Chondrocyte (in vitro differentiated cells): ENCODE results near the gene GAPVD1. TPM values are rescaled to one million over a fixed set of nuclear protein-coding genes. Genes with fewer than 3 reads are reported as not detected.

ENCODE experiments used
- DNase-seq: peaks from one replicate; pipeline ENCODE4 v3.0.0; 2021; ENCODE audit warnings: mixed read lengths, low spot score
- H3K27ac Mint-ChIP-seq: one replicate; pipeline ENCODE4 v1.8.0; 2021; ENCODE audit warnings: mild to moderate bottlenecking, moderate library complexity, mixed read lengths; ENCODE audit not compliant: unreplicated experiment
- H3K27me3 Mint-ChIP-seq: 2 replicates; pipeline ENCODE4 v1.8.0; 2021; ENCODE audit warnings: low read depth, mixed read lengths
- H3K36me3 Mint-ChIP-seq: 2 replicates; pipeline ENCODE4 v1.8.0; 2021; ENCODE audit warnings: low read depth, mixed read lengths
- H3K4me1 Mint-ChIP-seq: 2 replicates; pipeline ENCODE4 v1.8.0; 2021; ENCODE audit warnings: low read depth, mild to moderate bottlenecking, mixed read lengths
- H3K4me3 Mint-ChIP-seq: one replicate; pipeline ENCODE4 v1.8.0; 2021; ENCODE audit warnings: mild to moderate bottlenecking, moderate library complexity, mixed read lengths; ENCODE audit not compliant: unreplicated experiment
- H3K9me3 Mint-ChIP-seq: 2 replicates; pipeline ENCODE4 v1.8.0; 2021; ENCODE audit warnings: low read depth, mixed read lengths
- total RNA-seq: library from RNA; stranded (reverse); gene quantifications from 3 replicates; pipeline ENCODE4 v1.2.1, GENCODE V29; 2021
- TF ChIP-seq, protein P1 (sequence below): fragments of 200-600 bp; sonication (generic); IDR thresholded peaks from 2 replicates; pipeline ENCODE4 v1.5.0; 2021; ENCODE audit warnings: antibody characterized with exemption, mild to moderate bottlenecking, moderate library complexity

The GAPVD1 gene
- total RNA-seq, 1 donor from 2014 or later: 46.2 TPM

- H3K4me1 Mint-ChIP-seq: peaks cover 50% of the 10 kb centered on the region
- H3K27me3 Mint-ChIP-seq: no peaks in the 10 kb centered on the region
- no peaks in the 10 kb centered on the region for H3K9me3 Mint-ChIP-seq
- TF ChIP-seq, protein P1, sequence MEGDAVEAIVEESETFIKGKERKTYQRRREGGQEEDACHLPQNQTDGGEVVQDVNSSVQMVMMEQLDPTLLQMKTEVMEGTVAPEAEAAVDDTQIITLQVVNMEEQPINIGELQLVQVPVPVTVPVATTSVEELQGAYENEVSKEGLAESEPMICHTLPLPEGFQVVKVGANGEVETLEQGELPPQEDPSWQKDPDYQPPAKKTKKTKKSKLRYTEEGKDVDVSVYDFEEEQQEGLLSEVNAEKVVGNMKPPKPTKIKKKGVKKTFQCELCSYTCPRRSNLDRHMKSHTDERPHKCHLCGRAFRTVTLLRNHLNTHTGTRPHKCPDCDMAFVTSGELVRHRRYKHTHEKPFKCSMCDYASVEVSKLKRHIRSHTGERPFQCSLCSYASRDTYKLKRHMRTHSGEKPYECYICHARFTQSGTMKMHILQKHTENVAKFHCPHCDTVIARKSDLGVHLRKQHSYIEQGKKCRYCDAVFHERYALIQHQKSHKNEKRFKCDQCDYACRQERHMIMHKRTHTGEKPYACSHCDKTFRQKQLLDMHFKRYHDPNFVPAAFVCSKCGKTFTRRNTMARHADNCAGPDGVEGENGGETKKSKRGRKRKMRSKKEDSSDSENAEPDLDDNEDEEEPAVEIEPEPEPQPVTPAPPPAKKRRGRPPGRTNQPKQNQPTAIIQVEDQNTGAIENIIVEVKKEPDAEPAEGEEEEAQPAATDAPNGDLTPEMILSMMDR: no peak
- H3K27ac Mint-ChIP-seq: peak overlapping the region; percentile 91
- H3K36me3 Mint-ChIP-seq: peaks cover 5% of the 10 kb centered on the region
- peak overlapping the region; percentile 19 for H3K4me3 Mint-ChIP-seq
- no peak for DNase-seq
These were observed 6.9 kb downstream of the GAPVD1 start for GRCh38 chr9:125268394-125269013.

DNA sequence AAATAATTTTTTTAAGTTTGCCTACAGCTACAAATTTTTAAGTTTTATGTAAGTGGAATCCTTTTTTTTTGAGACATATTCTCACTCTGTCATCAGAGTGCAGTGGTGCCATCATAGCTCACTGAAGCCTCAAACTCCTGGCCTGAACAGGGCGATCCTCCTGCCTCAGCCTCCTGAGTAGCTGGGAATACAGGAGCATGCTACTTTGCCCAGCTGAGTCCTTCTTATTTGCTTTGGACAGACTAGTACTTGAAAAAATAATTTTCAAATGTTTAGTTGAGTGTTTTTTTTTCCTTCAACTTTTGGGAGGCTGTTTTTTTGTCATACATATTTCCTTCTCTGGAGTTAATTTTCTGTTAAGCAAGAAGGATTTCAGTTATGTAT is 7.4 kb downstream of the GAPVD1 start:
- H3K27ac Mint-ChIP-seq: peak overlapping the region; percentile 89
- H3K4me1 Mint-ChIP-seq: peaks cover 48% of the 10 kb centered on the region
- DNase-seq: no peak
- no peaks in the 10 kb centered on the region for H3K27me3 Mint-ChIP-seq
- peaks cover 3% of the 10 kb centered on the region for H3K36me3 Mint-ChIP-seq
- TF ChIP-seq, protein P1: no peak
- peak overlapping the region; percentile 6 for H3K4me3 Mint-ChIP-seq
- no peaks in the 10 kb centered on the region for H3K9me3 Mint-ChIP-seq

- no peaks in the 10 kb centered on the region for H3K36me3 Mint-ChIP-seq
- no peak overlapping the region for H3K4me3 Mint-ChIP-seq
- H3K27ac Mint-ChIP-seq: peak overlapping the region; percentile 23
- no peaks in the 10 kb centered on the region for H3K27me3 Mint-ChIP-seq
- DNase-seq: no peak
- TF ChIP-seq, protein P1: no peak
- H3K9me3 Mint-ChIP-seq: no peaks in the 10 kb centered on the region
- peaks cover 43% of the 10 kb centered on the region for H3K4me1 Mint-ChIP-seq
These were observed 9.5 kb downstream of the GAPVD1 start for GRCh38 chr9:125271081-125271480.

- Mint-ChIP-seq H3K4me3 (no peak overlapping the region), H3K4me1 (peaks cover 56% of the 10 kb centered on the region), H3K36me3 (no peaks in the 10 kb centered on the region), H3K27me3 (no peaks in the 10 kb centered on the region), H3K27ac (peak overlapping the region; percentile 66), H3K9me3 (no peaks in the 10 kb centered on the region)
- no peak for DNase-seq
- TF ChIP-seq, protein P1: no peak
These were observed 11.1 kb downstream of the GAPVD1 start for GRCh38 chr9:125272697-125273096.

DNA sequence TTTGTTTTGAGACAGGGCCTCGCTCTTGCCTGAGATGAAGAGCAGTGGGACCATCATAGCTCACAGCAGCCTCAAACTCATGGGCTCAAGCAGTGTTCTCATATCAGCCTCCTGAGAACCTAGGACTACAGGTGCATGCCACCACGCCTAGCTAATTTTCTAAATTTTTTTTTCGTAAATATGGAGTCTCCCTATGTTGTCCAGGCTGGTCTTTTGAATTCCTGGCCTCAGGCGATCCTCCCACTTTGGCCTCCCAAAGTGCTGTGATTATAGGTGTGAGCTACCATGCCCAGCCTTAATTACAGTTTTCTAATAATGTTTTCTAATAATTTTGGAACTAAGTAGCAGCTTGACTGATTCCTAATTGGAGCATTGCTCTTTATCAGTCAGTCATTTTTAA is 15.1 kb downstream of the GAPVD1 start:
- H3K4me1 Mint-ChIP-seq: peaks cover 37% of the 10 kb centered on the region
- no peak overlapping the region for H3K27ac Mint-ChIP-seq
- no peaks in the 10 kb centered on the region for H3K36me3 Mint-ChIP-seq
- no peaks in the 10 kb centered on the region for H3K9me3 Mint-ChIP-seq
- no peak overlapping the region for H3K4me3 Mint-ChIP-seq
- H3K27me3 Mint-ChIP-seq: no peaks in the 10 kb centered on the region
- no peak for DNase-seq
- TF ChIP-seq, protein P1: no peak
